Right cardiac atrium (tissue), 5 donors: ENCODE measurements around the gene OTUD6A. TPM values are rescaled to one million over a fixed set of nuclear protein-coding genes. Genes with fewer than 3 reads are reported as not detected.
A peak's percentile ranks its signal among the peaks of the same experiment; 100 is the strongest.

Experiments used
- ATAC-seq, 2 donors: fragments of 200-7000 bp; cut with Tn5 transposase; one replicate each; pipeline versions ENCODE4 v1.8.0 to v1.9.1; 2020; ENCODE audit warnings: moderate library complexity in 2 of 2, mild to moderate bottlenecking in 1 of 2
- DNase-seq, 3 donors: peaks; one replicate each; pipeline ENCODE4 v3.0.0-alpha.2; 2020
- H3K27ac ChIP-seq: one replicate; pipeline ENCODE4 v1.5.1; 2013; ENCODE audit warnings: mild to moderate bottlenecking, low read length, control low read depth, moderate library complexity
- H3K27me3 ChIP-seq: one replicate; pipeline ENCODE4 v1.6.1; 2013; ENCODE audit not compliant: control insufficient read depth, insufficient read depth
- H3K4me1 ChIP-seq: one replicate; pipeline ENCODE4 v1.6.1; 2013; ENCODE audit warnings: low read length; ENCODE audit not compliant: control insufficient read depth, insufficient read depth
- H3K4me3 ChIP-seq: one replicate; pipeline ENCODE4 v1.5.1; 2013; ENCODE audit warnings: low read length, control low read depth
- H3K9me3 ChIP-seq: one replicate; pipeline ENCODE4 v1.6.1; 2013; ENCODE audit warnings: low read length; ENCODE audit not compliant: control insufficient read depth
- WGBS: extraction: QIAGEN DNeasy Blood & Tissue Kit; methylation state at CpG from one replicate; pipeline ENCODE4 v1.1.7; 2013; 5-methylcytosine and 5-hydroxymethylcytosine counted together
- intact Hi-C, 4 donors: fragments of 100-400 bp; cut with DNase I; formaldehyde crosslinking; loops; one replicate each; pipeline versions ENCODE4 v1.11.0 to v1.14.0; 2022 to 2023
- long read RNA-seq, 4 donors: library from polyadenylated mRNA; unstranded; transcript quantifications; one replicate each; pipeline ENCODE4 v2.0.0, GENCODE V29; 2020 to 2021
- polyA plus RNA-seq: library from polyadenylated mRNA; stranded (reverse); fragments of 200-250 nt; gene quantifications from one replicate; pipeline ENCODE4 v1.2.3, GENCODE V29; 2013
- total RNA-seq, 4 donors: library from RNA; stranded (reverse); fragmentation: NEBNext Ultra II Directional; extraction: Animal tissue kit (Norgen Biotek cat#: 25700); gene quantifications; one replicate each; pipeline ENCODE4 v1.2.1, GENCODE V29; 2021
- donor health status: healthy with polysubstance abuse.
- donor health status: DM: no; HTN: yes; CAD: no.
- donor health status: DM: no; HTN: no; CAD: no.
- donor health status: DM: no; HTN: yes; CAD: no; lungs with severe emphysema.
- donor health status: DM: yes; HTN: yes; CAD: no.

Gene OTUD6A
- not detected for total RNA-seq
- polyA plus RNA-seq: not detected
- long read RNA-seq, donor 1: 0 reads
- long read RNA-seq, donor 2: 0 reads
- long read RNA-seq, donor 3: 0 reads
- long read RNA-seq, donor 4: 0 reads

GRCh38 chrX:70062076-70062475 is at the start of gene OTUD6A:
Gene OTUD6A, plus strand, starts transcription at chrX:70062457. Its CDS starts 68 bp downstream, at chrX:70062525.
- H3K27me3 ChIP-seq: no peaks in the 10 kb centered on the region
- H3K4me1 ChIP-seq: no peaks in the 10 kb centered on the region
- 95% methylated on average over 14 of the region's 14 CpGs for WGBS
- DNase-seq (no peak), ATAC-seq (no peak)
- intact Hi-C loops: no loop called here
- H3K27ac ChIP-seq: no peak within 1 kb of the TSS
- H3K9me3 ChIP-seq: no peaks in the 10 kb centered on the region
- H3K4me3 ChIP-seq: no peak within 1 kb of the TSS

GRCh38 chrX:70012756-70013155 is 49.5 kb upstream of the OTUD6A start:
- Histone ChIP-seq H3K9me3 (no peaks in the 10 kb centered on the region), H3K27ac (peak overlapping the region; percentile 71), H3K4me3 (no peak overlapping the region), H3K4me1 (peaks cover 4% of the 10 kb centered on the region), H3K27me3 (no peaks in the 10 kb centered on the region)
- 84% methylated on average over 4 of the region's 4 CpGs for WGBS
- ATAC-seq (no peak), DNase-seq (no peak)
- intact Hi-C loops: no loop called here

- no peaks in the 10 kb centered on the region for H3K9me3 ChIP-seq
- intact Hi-C loops: no loop called here
- ATAC-seq (peak; percentile 93 to 96), DNase-seq (peak; percentile 52 to 82 (median 79))
- H3K4me3 ChIP-seq: no peak overlapping the region
- H3K27me3 ChIP-seq: no peaks in the 10 kb centered on the region
- peak overlapping the region; percentile 71 for H3K27ac ChIP-seq
- 34% methylated on average over 5 of the region's 5 CpGs for WGBS
- peaks cover 4% of the 10 kb centered on the region for H3K4me1 ChIP-seq
Observed at GRCh38 chrX:70013466-70014381, 48.5 kb upstream of the OTUD6A start.

GRCh38 chrX:70016513-70016912 is 45.7 kb upstream of the OTUD6A start:
- Histone ChIP-seq H3K4me3 (no peak overlapping the region), H3K27ac (no peak overlapping the region), H3K27me3 (no peaks in the 10 kb centered on the region), H3K9me3 (no peaks in the 10 kb centered on the region), H3K4me1 (peaks cover 4% of the 10 kb centered on the region)
- 100% methylated on average over 2 of the region's 2 CpGs for WGBS
- DNase-seq: no peak
- no peak for ATAC-seq
- intact Hi-C loops: no loop called here

GRCh38 chrX:70022616-70023015 is 39.6 kb upstream of the OTUD6A start:
- H3K27me3 ChIP-seq: no peaks in the 10 kb centered on the region
- H3K9me3 ChIP-seq: no peaks in the 10 kb centered on the region
- no peak overlapping the region for H3K4me3 ChIP-seq
- ATAC-seq (no peak), DNase-seq (no peak)
- peaks cover 4% of the 10 kb centered on the region for H3K4me1 ChIP-seq
- H3K27ac ChIP-seq: no peak overlapping the region
- 95% methylated on average over 4 of the region's 4 CpGs for WGBS
- intact Hi-C loops: loop anchor here in 1 of 4 donors (10.0 kb wide), 1 partner anchor 408 kb away; the partner anchor contains the start of gene EDA

GRCh38 chrX:70025464-70025863 is 36.8 kb upstream of the OTUD6A start:
- ATAC-seq (peak; percentile 70 to 74), DNase-seq (no peak)
- no peak overlapping the region for H3K27ac ChIP-seq
- no peaks in the 10 kb centered on the region for H3K9me3 ChIP-seq
- intact Hi-C loops: loop anchor here in 1 of 4 donors (10.0 kb wide), 1 partner anchor 411 kb away; the partner anchor contains the start of gene EDA
- 17% methylated on average over 1 of the region's 1 CpG for WGBS
- H3K4me1 ChIP-seq: peaks cover 4% of the 10 kb centered on the region
- no peaks in the 10 kb centered on the region for H3K27me3 ChIP-seq
- no peak overlapping the region for H3K4me3 ChIP-seq

GRCh38 chrX:70026112-70026850 is 36.0 kb upstream of the OTUD6A start:
- no peak overlapping the region for H3K4me3 ChIP-seq
- H3K27ac ChIP-seq: no peak overlapping the region
- peaks cover 4% of the 10 kb centered on the region for H3K4me1 ChIP-seq
- intact Hi-C loops: loop anchor here in 1 of 4 donors (10.0 kb wide), 1 partner anchor 411 kb away; the partner anchor contains the start of gene EDA
- WGBS: 34% methylated on average over 1 of the region's 1 CpG
- no peaks in the 10 kb centered on the region for H3K27me3 ChIP-seq
- peak in 1 of 2 donors; percentile 38 for ATAC-seq
- no peak for DNase-seq
- H3K9me3 ChIP-seq: no peaks in the 10 kb centered on the region

GRCh38 chrX:70026851-70027200 is 35.4 kb upstream of the OTUD6A start:
- 39% methylated on average over 4 of the region's 4 CpGs for WGBS
- H3K4me1 ChIP-seq: peaks cover 4% of the 10 kb centered on the region
- no peaks in the 10 kb centered on the region for H3K27me3 ChIP-seq
- DNase-seq (no peak), ATAC-seq (peak; percentile 19 to 37)
- H3K9me3 ChIP-seq: no peaks in the 10 kb centered on the region
- no peak overlapping the region for H3K4me3 ChIP-seq
- H3K27ac ChIP-seq: no peak overlapping the region
- intact Hi-C loops: loop anchor here in 1 of 4 donors (10.0 kb wide), 1 partner anchor 412 kb away; the partner anchor contains the start of gene EDA

- no peak overlapping the region for H3K27ac ChIP-seq
- no peak overlapping the region for H3K4me3 ChIP-seq
- H3K27me3 ChIP-seq: no peaks in the 10 kb centered on the region
- intact Hi-C loops: loop anchor here (2.0 to 10.0 kb wide), 5 partner anchors 67 to 495 kb away; partner anchors contain the start of gene EDA (in 1 of the 4)
- WGBS: 41% methylated on average over 4 of the region's 4 CpGs
- DNase-seq (peak in 1 of 3 donors; percentile 41), ATAC-seq (peak; percentile 18 to 22)
- H3K4me1 ChIP-seq: peaks cover 4% of the 10 kb centered on the region
- H3K9me3 ChIP-seq: no peaks in the 10 kb centered on the region
Observed at GRCh38 chrX:70029863-70030262, 32.4 kb upstream of the OTUD6A start.

GRCh38 chrX:70030301-70030767 is 31.9 kb upstream of the OTUD6A start:
- peak in 1 of 3 donors; percentile 55 for DNase-seq
- ATAC-seq: peak; percentile 55 to 65
- Histone ChIP-seq H3K4me1 (peaks cover 3% of the 10 kb centered on the region), H3K9me3 (no peaks in the 10 kb centered on the region), H3K4me3 (no peak overlapping the region), H3K27ac (no peak overlapping the region), H3K27me3 (no peaks in the 10 kb centered on the region)
- intact Hi-C loops: loop anchor here (2.0 to 10.0 kb wide), 4 partner anchors 67 to 496 kb away; no protein-coding TSS in a partner anchor
- WGBS: 2% methylated on average over 4 of the region's 4 CpGs
